ENCODE data around the gene RAB44. TPM values are rescaled to one million over a fixed set of nuclear protein-coding genes. Genes with fewer than 3 reads are reported as not detected.

The RAB44 gene
- total and polyA plus RNA-seq, 3 experiments from 2014 or later, result not detected

DNA sequence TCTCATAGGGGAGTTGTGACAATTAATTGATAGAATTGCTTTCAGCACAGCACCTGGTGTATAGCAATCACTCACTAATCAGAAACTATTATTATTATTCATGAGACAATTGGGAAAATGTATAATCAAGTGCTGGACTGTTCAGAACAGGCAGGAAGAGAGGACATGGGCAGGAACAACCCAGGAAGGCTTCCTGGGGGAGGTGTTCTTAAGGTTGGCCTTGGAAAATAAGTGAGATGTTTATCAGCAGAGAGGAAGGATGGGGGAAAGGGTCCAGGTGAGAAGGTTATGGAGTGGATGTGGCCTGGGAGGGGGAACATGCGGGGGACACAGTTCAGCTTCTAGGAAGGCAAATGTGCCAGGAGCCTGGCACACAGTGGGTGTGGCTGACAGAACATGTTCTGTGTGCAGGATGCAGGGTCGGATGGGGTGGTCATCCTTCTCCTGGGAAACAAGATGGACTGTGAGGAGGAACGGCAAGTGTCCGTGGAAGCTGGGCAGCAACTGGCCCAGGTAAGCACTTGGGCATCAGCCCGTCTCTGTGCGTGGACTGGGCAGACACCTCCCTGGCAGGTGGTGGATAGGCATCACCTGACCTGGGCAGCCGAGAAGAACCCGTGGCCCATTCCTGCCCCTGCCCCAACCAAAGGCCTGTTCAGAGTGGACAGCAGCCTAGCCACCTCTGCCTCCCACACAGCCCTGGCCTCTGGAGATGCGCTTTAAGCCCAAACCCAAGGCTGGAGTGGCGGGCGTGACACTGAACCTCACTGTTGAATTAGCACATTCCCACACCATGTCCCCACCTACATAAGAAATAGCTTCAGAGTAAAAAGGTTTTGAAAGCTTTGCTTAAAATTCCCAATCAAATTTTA is 30.9 kb downstream of the RAB44 start:
- DNase-seq, result no peak
- Mint-ChIP-seq H3K27me3 (no peaks in the 10 kb centered on the region), H3K36me3 (no peaks in the 10 kb centered on the region), H3K9me3 (no peaks in the 10 kb centered on the region), H3K27ac (peak overlapping the region in 2 of 8 donors; percentile 13 to 74), H3K4me1 (peaks cover 12 to 15% (median 15%) of the 10 kb centered on the region in 3 donors), H3K4me3 (peak overlapping the region in 1 of 7 donors; percentile 43)
- CTCF ChIA-PET, result no interaction called here
- Histone ChIP-seq H3K36me3 (ENCODE audit: insufficient read depth, low read length) (no peaks in the 10 kb centered on the region), H3K4me3 (ENCODE audit: low read length) (no peak overlapping the region), H3K9me3 (ENCODE audit: low read length) (no peaks in the 10 kb centered on the region), H3K27me3 (ENCODE audit: insufficient read depth, low read length, poor library complexity, severe bottlenecking) (no peaks in the 10 kb centered on the region), H3K27ac (ENCODE audit: low read depth, low read length) (no peak overlapping the region), H3K4me1 (ENCODE audit: insufficient read depth, low read length) (no peaks in the 10 kb centered on the region)
- POLR2A ChIA-PET, result no interaction called here

DNA sequence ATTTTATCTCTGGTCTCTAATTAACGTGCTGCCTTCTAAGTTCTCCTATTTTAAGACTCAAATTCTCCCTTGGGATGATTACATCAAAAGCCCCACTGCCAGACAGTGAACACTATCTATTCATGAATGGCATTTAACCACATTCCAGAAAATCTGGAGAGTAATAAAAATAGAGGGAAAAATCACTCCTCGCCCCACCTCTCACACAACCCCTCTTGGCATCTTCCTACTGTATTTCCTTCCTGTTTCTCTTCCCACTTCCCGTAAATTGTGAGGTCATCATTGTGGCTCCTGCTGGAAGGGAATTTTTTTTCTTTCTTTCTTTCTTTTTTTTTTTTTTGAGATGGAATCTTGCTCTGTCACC is 31.5 kb downstream of the RAB44 start:
- CTCF ChIA-PET, result no interaction called here
- Mint-ChIP-seq H3K27ac (peak overlapping the region in 1 of 8 donors; percentile 32), H3K9me3 (no peaks in the 10 kb centered on the region)

DNA sequence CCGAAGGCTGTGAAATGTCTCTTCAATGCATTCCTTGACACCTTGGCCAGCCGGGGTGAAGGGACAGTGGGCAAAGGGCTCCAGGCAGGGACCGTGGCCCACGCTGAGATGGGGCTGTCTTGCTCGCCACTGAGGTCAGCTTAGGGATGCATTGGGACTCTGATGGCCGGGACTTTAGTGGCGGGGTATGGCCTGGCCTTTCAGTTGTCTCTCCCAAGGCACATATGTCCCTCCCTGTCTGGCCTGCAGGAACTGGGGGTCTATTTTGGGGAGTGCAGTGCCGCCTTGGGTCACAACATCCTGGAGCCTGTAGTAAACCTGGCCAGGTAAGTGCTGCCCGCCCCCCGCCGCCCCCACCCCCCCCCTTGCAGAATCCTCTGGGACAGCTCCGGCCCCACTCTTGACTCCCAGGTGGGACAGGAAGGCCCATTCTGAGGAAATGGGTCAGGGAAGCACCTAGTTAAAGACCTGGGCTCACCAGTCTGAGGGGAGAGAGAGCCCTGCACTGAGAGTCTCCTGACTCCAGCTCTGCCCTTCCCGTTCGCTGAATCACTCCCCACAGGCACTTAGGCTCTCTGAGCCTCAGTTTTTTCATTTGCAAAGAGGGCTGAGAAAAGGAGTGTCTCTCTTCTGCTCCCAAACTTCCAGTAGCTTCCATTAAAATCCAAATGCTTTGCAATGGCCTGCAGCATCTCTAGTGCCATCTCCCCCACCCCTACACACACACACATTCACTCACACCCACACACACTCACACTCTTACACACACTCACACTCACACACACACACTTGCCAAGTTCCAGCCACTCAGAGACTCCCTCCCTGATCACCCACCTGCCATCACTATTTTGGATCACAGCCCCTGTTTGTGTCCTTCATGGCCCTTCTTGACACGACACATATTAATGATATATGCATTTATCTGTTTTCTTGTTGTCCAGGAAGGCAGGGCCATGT is 33.1 kb downstream of the RAB44 start:
- DNase-seq, result no peak
- Mint-ChIP-seq H3K9me3 (no peaks in the 10 kb centered on the region), H3K36me3 (no peaks in the 10 kb centered on the region), H3K27ac (peak overlapping the region in 2 of 8 donors; percentile 6 to 35), H3K4me1 (peaks cover 19 to 20% (median 19%) of the 10 kb centered on the region in 3 donors), H3K27me3 (peaks cover 0 to 3% of the 10 kb centered on the region in 2 donors), H3K4me3 (peak overlapping the region in 1 of 7 donors; percentile 10)
- Histone ChIP-seq H3K27ac (ENCODE audit: low read depth, low read length) (no peak overlapping the region), H3K4me3 (ENCODE audit: low read length) (no peak overlapping the region), H3K9me3 (ENCODE audit: low read length) (no peaks in the 10 kb centered on the region), H3K27me3 (ENCODE audit: insufficient read depth, low read length, poor library complexity, severe bottlenecking) (no peaks in the 10 kb centered on the region), H3K36me3 (ENCODE audit: insufficient read depth, low read length) (no peaks in the 10 kb centered on the region), H3K4me1 (ENCODE audit: insufficient read depth, low read length) (peaks cover 5% of the 10 kb centered on the region)
- CTCF ChIA-PET, result no interaction called here
- POLR2A ChIA-PET, result no interaction called here

More for the DNA sequence above, 31.5 kb downstream of the RAB44 start:
- no peak overlapping the region for H3K4me3 ChIP-seq (ENCODE audit: low read length)
- no peak overlapping the region for H3K27ac ChIP-seq (ENCODE audit: low read depth, low read length)
- H3K36me3 Mint-ChIP-seq, result no peaks in the 10 kb centered on the region
- DNase-seq, result no peak
- no peak overlapping the region for H3K4me3 Mint-ChIP-seq
- H3K27me3 ChIP-seq (ENCODE audit: insufficient read depth, low read length, poor library complexity, severe bottlenecking), result no peaks in the 10 kb centered on the region
- no peaks in the 10 kb centered on the region for H3K4me1 ChIP-seq (ENCODE audit: insufficient read depth, low read length)
- peaks cover 12 to 15% (median 15%) of the 10 kb centered on the region in 3 donors for H3K4me1 Mint-ChIP-seq
- no peaks in the 10 kb centered on the region for H3K36me3 ChIP-seq (ENCODE audit: insufficient read depth, low read length)
- POLR2A ChIA-PET, result no interaction called here
- H3K27me3 Mint-ChIP-seq, result no peaks in the 10 kb centered on the region
- H3K9me3 ChIP-seq (ENCODE audit: low read length), result no peaks in the 10 kb centered on the region

GRCh38 chr6:36731622-36732310 is 34.1 kb downstream of the RAB44 start:
- Mint-ChIP-seq H3K36me3 (no peaks in the 10 kb centered on the region), H3K4me1 (peaks cover 19 to 20% (median 19%) of the 10 kb centered on the region in 3 donors), H3K9me3 (no peaks in the 10 kb centered on the region), H3K4me3 (no peak overlapping the region), H3K27me3 (peaks cover 0 to 3% of the 10 kb centered on the region in 2 donors), H3K27ac (no peak overlapping the region)
- Histone ChIP-seq H3K27me3 (ENCODE audit: insufficient read depth, low read length, poor library complexity, severe bottlenecking) (no peaks in the 10 kb centered on the region), H3K4me1 (ENCODE audit: insufficient read depth, low read length) (peaks cover 5% of the 10 kb centered on the region), H3K27ac (ENCODE audit: low read depth, low read length) (no peak overlapping the region), H3K4me3 (ENCODE audit: low read length) (no peak overlapping the region), H3K36me3 (ENCODE audit: insufficient read depth, low read length) (no peaks in the 10 kb centered on the region), H3K9me3 (ENCODE audit: low read length) (no peaks in the 10 kb centered on the region)
- ChIA-PET CTCF (interaction anchor here (1.3 kb wide), 1 partner anchor 28 kb away, joined by 3 read pairs; no protein-coding TSS in a partner anchor), POLR2A (no interaction called here)
- no peak for DNase-seq

- DNase-seq, result no peak
- CTCF ChIA-PET, result interaction anchor here (0.9 to 1.3 kb wide), 2 partner anchors 20 to 30 kb away, joined by 3 read pairs; no protein-coding TSS in a partner anchor
- H3K4me3 ChIP-seq (ENCODE audit: low read length), result no peak overlapping the region
- no peak overlapping the region for H3K4me3 Mint-ChIP-seq
- H3K27ac ChIP-seq (ENCODE audit: low read depth, low read length), result no peak overlapping the region
- H3K27me3 Mint-ChIP-seq, result peaks cover 0 to 3% of the 10 kb centered on the region in 2 donors
- POLR2A ChIA-PET, result no interaction called here
- H3K9me3 Mint-ChIP-seq, result no peaks in the 10 kb centered on the region
- no peaks in the 10 kb centered on the region for H3K27me3 ChIP-seq (ENCODE audit: insufficient read depth, low read length, poor library complexity, severe bottlenecking)
- H3K36me3 ChIP-seq (ENCODE audit: insufficient read depth, low read length), result no peaks in the 10 kb centered on the region
- peaks cover 5 to 10% (median 8%) of the 10 kb centered on the region in 3 donors for H3K4me1 Mint-ChIP-seq
- H3K27ac Mint-ChIP-seq, result no peak overlapping the region
- no peaks in the 10 kb centered on the region for H3K9me3 ChIP-seq (ENCODE audit: low read length)
- peaks cover 5% of the 10 kb centered on the region for H3K4me1 ChIP-seq (ENCODE audit: insufficient read depth, low read length)
- H3K36me3 Mint-ChIP-seq, result no peaks in the 10 kb centered on the region
These were observed 35.7 kb downstream of the RAB44 start for GRCh38 chr6:36733300-36733699.

- Mint-ChIP-seq H3K9me3 (no peaks in the 10 kb centered on the region), H3K27ac (peak overlapping the region in 4 of 8 donors; percentile 21 to 80 (median 74)), H3K4me1 (peaks cover 4 to 7% (median 5%) of the 10 kb centered on the region in 3 donors), H3K27me3 (peaks cover 0 to 3% of the 10 kb centered on the region in 2 donors), H3K36me3 (no peaks in the 10 kb centered on the region), H3K4me3 (peak overlapping the region in 6 of 7 donors; percentile 17 to 80 (median 58))
- ChIA-PET CTCF (no interaction called here), POLR2A (no interaction called here)
- no peaks in the 10 kb centered on the region for H3K36me3 ChIP-seq (ENCODE audit: insufficient read depth, low read length)
- no peak overlapping the region for H3K27ac ChIP-seq (ENCODE audit: low read depth, low read length)
- H3K4me1 ChIP-seq (ENCODE audit: insufficient read depth, low read length), result peaks cover 5% of the 10 kb centered on the region
- no peaks in the 10 kb centered on the region for H3K9me3 ChIP-seq (ENCODE audit: low read length)
- no peaks in the 10 kb centered on the region for H3K27me3 ChIP-seq (ENCODE audit: insufficient read depth, low read length, poor library complexity, severe bottlenecking)
- no peak for DNase-seq
- no peak overlapping the region for H3K4me3 ChIP-seq (ENCODE audit: low read length)
These were observed 36.9 kb downstream of the RAB44 start for GRCh38 chr6:36734486-36735060.

All from CD8-positive, alpha-beta memory T cell (primary cell).